Activated naive CD4-positive, alpha-beta T cell treated with anti-CD3 and anti-CD28 coated beads for 36 hours (primary cell): ENCODE data around the gene DUSP10. TPM values are rescaled to one million over a fixed set of nuclear protein-coding genes. Genes with fewer than 3 reads are reported as not detected.

ENCODE experiments used
- CTCF ChIA-PET: fragments of 350-600 bp; sonication (Branson Sonifier 250); formaldehyde crosslinking; loops from one replicate; lab custom pipeline; 2021; ENCODE audit warnings: antibody characterized with exemption; lab: Charles Lee
- DNase-seq: peaks from one replicate; pipeline ENCODE4 v3.0.0-alpha.2; 2020
- H3K27ac Mint-ChIP-seq: one replicate; pipeline ENCODE4 v1.8.0; 2021; ENCODE audit warnings: mild to moderate bottlenecking, mixed read lengths
- H3K27me3 Mint-ChIP-seq: one replicate; pipeline ENCODE4 v1.8.0; 2021; ENCODE audit warnings: low read depth, mixed read lengths
- H3K36me3 Mint-ChIP-seq: one replicate; pipeline ENCODE4 v1.8.0; 2021; ENCODE audit warnings: low read depth, mixed read lengths
- H3K4me1 Mint-ChIP-seq: one replicate; pipeline ENCODE4 v1.8.0; 2021; ENCODE audit warnings: low read depth, mixed read lengths
- H3K4me3 Mint-ChIP-seq: one replicate; pipeline ENCODE4 v1.8.0; 2021; ENCODE audit warnings: mild to moderate bottlenecking, moderate library complexity, mixed read lengths
- H3K9me3 Mint-ChIP-seq: one replicate; pipeline ENCODE4 v1.8.0; 2021; ENCODE audit warnings: mixed read lengths
- intact Hi-C: fragments of 100-400 bp; cut with micrococcal nuclease; formaldehyde crosslinking; loops from one replicate; pipeline ENCODE4 v1.15.1; 2023
- total RNA-seq, 2 experiments: library from RNA; stranded (reverse); gene quantifications; one replicate each; pipeline ENCODE4 v1.2.3, GENCODE V29; 2021

The DUSP10 gene
- total RNA-seq, 2 experiments from 2014 or later = 9.1 TPM

DNA sequence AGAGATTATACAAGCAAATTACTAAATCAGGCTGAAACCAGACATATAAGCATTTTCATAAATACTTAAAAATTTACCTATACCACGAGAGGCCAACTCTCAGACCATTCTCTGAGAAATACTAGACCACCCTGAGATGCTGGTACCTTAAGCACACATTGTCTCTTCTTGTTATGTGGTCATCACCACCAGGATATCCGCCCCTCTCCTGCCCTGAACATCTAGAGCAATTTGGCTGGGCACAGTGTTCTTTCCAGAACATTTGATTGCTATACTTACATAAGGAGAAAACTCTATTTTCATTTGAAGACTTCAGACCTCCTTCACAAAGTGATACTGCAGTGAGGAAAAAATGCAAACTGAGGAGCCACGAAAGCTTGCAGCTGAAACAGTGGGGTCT lies 36.2 kb upstream of the DUSP10 start:
- H3K27me3 Mint-ChIP-seq = no peaks in the 10 kb centered on the region
- CTCF ChIA-PET = interaction anchor here (0.6 to 3.1 kb wide), 4 partner anchors 12 to 96 kb away, joined by 3 to 10 read pairs (median 4); no protein-coding TSS in a partner anchor
- H3K4me1 Mint-ChIP-seq = peaks cover 80% of the 10 kb centered on the region
- peak overlapping the region; percentile 89 for H3K27ac Mint-ChIP-seq
- H3K4me3 Mint-ChIP-seq = peak overlapping the region; percentile 25
- no peak for DNase-seq
- no peaks in the 10 kb centered on the region for H3K9me3 Mint-ChIP-seq
- intact Hi-C loops = no loop called here
- H3K36me3 Mint-ChIP-seq = no peaks in the 10 kb centered on the region

DNA sequence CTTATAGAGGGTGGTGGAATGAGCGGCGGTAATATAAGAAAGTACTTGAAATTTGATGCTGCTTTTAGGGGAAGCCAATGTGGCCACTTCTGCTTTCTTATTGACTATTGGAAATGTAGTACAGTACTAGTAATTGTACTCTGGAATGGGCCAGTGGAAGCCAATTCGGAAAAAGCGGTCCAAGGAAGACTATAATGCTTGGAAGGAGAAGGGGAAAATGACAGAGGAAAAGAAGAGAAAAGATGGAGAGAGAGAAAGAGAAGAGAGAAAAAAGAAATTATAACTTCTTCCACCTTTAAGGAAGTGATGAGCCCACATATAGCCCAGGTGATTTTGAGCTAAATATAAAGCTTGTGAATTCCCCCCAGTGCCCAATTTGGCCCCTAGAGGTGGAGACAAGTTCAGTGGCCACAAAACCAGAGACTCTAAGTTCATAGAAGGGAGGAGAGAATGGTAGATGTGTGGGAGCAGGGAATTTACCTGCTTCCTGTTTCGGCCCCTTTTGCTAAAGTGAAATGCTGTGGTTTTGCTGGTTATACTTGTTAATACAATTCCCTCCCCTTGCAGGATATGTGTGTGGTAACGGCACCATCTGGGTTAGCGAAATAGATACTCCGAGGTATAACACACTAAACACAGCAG lies 35.7 kb upstream of the DUSP10 start:
- Mint-ChIP-seq H3K4me3 (peak overlapping the region; percentile 49), H3K27ac (peak overlapping the region; percentile 89), H3K4me1 (peaks cover 74% of the 10 kb centered on the region), H3K27me3 (no peaks in the 10 kb centered on the region), H3K36me3 (no peaks in the 10 kb centered on the region), H3K9me3 (no peaks in the 10 kb centered on the region)
- intact Hi-C loops = loop anchor here (1.0 kb wide), 12 partner anchors 17 to 337 kb away; partner anchors contain the start of gene DUSP10
- CTCF ChIA-PET = interaction anchor here (0.8 to 3.1 kb wide), 5 partner anchors 17 to 59 kb away, joined by 3 to 10 read pairs (median 3); no protein-coding TSS in a partner anchor
- DNase-seq = peak; percentile 79

DNA sequence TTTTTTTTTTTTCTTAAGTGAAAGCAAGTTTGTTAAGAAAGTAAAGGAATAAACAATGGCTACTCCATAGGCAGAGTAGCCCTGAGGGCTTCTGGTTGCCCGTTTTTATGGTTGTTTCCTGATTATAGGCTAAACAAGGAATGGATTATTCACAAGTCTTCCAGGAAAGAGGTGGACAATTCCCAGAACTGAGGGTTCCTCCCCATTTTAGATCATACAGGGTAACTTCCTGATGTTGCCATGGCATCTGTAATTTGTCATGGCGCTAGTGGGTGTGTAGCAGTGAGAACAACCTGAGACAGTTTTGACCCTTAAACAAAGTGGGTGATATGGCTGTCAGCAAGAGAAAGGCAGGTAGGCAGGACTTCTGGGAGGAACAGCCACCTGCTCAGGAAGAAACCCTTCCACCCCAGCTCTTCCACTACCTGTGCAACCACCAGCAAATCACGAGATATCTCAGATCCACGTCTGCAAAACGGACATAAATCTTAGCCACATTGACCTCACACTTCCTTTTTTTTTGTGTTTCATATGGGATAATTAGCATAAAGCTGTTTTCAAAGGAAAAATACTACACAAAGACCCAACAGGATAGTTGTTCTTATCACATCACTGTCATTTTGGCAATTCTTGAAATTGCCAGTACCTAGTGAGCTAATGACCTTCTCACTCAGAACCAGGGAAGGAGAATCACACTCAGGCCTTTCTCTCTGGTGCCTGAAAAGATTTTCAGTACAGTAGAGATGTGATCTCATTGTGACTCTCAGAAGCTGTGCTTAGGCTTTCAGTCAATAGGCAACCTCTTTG lies 34.8 kb upstream of the DUSP10 start:
- Mint-ChIP-seq H3K4me1 (peaks cover 68% of the 10 kb centered on the region), H3K27me3 (no peaks in the 10 kb centered on the region), H3K4me3 (no peak overlapping the region), H3K27ac (peak overlapping the region; percentile 89), H3K36me3 (no peaks in the 10 kb centered on the region), H3K9me3 (no peaks in the 10 kb centered on the region)
- DNase-seq = peak; percentile 35
- intact Hi-C loops = loop anchor here (1.0 kb wide), 12 partner anchors 18 to 336 kb away; partner anchors contain the start of gene DUSP10
- CTCF ChIA-PET = interaction anchor here (0.6 to 3.1 kb wide), 8 partner anchors 16 to 65 kb away, joined by 3 to 10 read pairs (median 3); no protein-coding TSS in a partner anchor

DNA sequence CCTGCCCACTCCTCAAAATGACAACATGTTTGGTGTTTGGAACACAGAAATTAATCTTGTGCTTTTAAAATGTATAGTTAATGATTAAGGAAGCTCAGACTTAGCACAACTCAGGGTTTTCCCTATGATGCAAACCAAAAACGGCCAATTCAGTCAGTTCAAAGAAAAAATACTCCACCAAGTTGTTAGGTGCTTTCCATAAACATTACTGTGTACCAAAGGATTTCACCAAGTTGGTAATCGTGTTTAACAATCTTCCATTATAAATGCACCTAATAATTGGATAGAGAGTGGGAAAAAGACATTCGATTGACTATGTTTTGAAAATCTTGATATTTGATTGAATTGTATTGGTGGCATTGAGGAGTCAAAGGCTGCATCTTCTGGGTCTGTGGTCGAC lies 33.3 kb upstream of the DUSP10 start:
- intact Hi-C loops = loop anchor here (1.0 kb wide), 1 partner anchor 9 kb away; no protein-coding TSS in a partner anchor
- DNase-seq = no peak
- no peak overlapping the region for H3K4me3 Mint-ChIP-seq
- H3K36me3 Mint-ChIP-seq = no peaks in the 10 kb centered on the region
- peak overlapping the region; percentile 55 for H3K27ac Mint-ChIP-seq
- H3K9me3 Mint-ChIP-seq = no peaks in the 10 kb centered on the region
- H3K4me1 Mint-ChIP-seq = peaks cover 64% of the 10 kb centered on the region
- H3K27me3 Mint-ChIP-seq = no peaks in the 10 kb centered on the region
- CTCF ChIA-PET = interaction anchor here (1.2 to 1.4 kb wide), 2 partner anchors 11 to 680 kb away, joined by 3 read pairs; no protein-coding TSS in a partner anchor

DNA sequence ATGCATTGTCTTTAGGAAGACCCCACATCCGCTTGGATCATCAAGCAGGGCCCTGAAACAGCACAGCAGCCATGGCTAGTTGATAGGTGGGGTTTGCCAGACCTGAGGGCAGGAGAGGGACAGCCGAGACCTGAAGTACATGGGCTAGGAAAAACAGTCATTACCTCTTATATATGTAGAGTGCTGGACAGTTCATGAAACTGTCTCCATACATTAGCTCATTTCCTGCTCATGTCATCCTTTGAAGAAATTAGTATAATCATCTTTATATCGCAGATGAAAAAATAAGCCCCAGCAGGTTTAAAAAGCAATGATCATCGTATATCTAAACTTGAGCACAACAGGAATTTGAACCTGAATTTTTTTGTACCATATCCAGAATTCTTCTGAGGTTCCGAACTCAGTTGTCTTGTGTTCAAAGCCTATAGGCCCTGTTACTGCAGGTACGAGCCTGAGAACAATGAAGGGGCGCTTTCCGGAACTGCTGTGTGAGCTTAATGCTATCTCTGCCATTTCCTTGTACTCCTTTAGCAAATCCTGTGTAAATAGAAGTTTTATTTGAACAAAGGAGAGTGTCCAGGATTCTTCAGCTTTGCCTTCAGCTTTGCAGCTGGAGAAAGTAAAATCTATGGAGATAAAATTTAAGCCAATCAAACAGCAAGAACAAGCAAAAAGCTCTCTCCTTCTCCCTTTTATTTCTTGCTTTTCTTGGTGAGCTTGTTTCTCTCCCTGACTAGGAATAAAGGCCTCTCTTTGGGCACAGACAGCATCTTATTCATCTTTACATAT lies 32.4 kb upstream of the DUSP10 start:
- Mint-ChIP-seq H3K9me3 (no peaks in the 10 kb centered on the region), H3K36me3 (no peaks in the 10 kb centered on the region), H3K27me3 (no peaks in the 10 kb centered on the region), H3K27ac (no peak overlapping the region), H3K4me3 (no peak overlapping the region), H3K4me1 (peaks cover 58% of the 10 kb centered on the region)
- DNase-seq = no peak
- CTCF ChIA-PET = interaction anchor here (1.1 kb wide), 1 partner anchor 55 kb away, joined by 3 read pairs; no protein-coding TSS in a partner anchor
- intact Hi-C loops = no loop called here

DNA sequence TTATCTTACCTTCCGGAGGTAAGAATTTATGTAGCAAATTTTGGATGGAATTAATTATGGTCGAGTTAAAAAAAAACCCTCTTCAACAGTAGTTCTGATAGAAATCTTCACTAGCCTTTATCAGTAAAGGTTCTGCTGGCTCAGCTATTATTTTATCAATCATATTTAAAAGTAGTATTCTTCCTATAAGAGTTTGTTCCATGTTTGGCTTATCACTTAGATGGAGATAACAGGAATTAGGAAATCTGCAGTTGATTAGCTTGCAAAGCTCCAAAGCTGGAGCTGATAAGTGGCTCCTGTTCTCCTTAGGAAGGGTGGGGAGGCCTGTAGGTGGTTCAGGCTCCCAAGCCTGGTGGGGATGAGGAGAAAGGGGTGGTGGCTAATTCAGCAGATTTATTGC lies 31.5 kb upstream of the DUSP10 start:
- Mint-ChIP-seq H3K4me3 (no peak overlapping the region), H3K9me3 (no peaks in the 10 kb centered on the region), H3K27ac (no peak overlapping the region), H3K27me3 (no peaks in the 10 kb centered on the region), H3K4me1 (peaks cover 55% of the 10 kb centered on the region), H3K36me3 (no peaks in the 10 kb centered on the region)
- intact Hi-C loops = no loop called here
- no peak for DNase-seq
- CTCF ChIA-PET = interaction anchor here (1.1 kb wide), 1 partner anchor 56 kb away, joined by 3 read pairs; no protein-coding TSS in a partner anchor

DNA sequence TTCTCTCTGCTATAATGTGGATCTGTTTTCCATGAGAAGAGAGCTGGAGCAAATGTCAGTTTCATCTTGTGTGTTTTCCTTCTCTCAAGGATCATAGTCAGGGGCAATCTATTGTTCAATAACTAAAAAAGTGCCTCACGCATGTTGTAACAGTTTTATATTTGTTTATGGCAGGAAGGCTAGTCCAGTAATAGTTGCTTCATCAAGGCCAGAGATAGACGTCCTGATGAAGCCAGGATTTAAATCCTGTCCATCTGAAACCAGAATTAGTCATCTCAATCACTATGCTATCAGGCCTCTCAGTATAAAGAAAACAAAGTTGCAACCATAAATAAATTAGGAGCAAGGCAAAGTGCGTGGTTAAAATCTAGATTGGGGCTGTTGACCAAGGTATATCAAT lies 30.2 kb upstream of the DUSP10 start:
- H3K27me3 Mint-ChIP-seq = no peaks in the 10 kb centered on the region
- no peak overlapping the region for H3K4me3 Mint-ChIP-seq
- DNase-seq = no peak
- H3K36me3 Mint-ChIP-seq = no peaks in the 10 kb centered on the region
- H3K4me1 Mint-ChIP-seq = peaks cover 45% of the 10 kb centered on the region
- intact Hi-C loops = no loop called here
- no peak overlapping the region for H3K27ac Mint-ChIP-seq
- no peaks in the 10 kb centered on the region for H3K9me3 Mint-ChIP-seq
- CTCF ChIA-PET = no interaction called here

DNA sequence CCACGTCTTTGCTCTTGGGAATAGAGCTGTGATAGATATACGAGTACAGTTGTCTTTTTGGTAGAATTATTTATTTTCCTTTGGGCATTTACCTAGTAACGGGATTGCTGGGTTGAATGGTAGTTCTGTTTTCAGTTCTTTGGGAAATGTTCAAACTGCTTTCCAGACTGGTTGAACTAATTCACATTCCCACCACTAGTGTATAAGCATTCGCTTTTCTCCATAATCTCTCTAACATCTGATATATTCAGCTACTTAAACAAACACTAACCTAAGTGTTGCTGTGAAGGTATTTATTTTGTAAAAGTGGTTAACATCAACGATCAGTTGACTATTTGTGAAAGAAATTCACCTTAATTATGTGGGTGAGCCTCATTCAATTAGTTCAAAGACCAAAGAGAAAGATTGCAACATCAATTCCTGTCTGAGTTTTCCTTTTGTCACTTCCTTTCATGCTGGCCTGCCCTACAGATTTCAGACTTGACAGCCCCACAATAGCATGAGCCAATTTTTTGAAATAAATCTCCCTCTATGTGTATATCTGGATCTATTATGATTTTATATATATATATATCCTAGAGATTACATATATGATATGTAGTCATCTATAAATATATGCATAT lies 26.7 kb upstream of the DUSP10 start:
- H3K4me1 Mint-ChIP-seq = peaks cover 15% of the 10 kb centered on the region
- no peaks in the 10 kb centered on the region for H3K27me3 Mint-ChIP-seq
- CTCF ChIA-PET = interaction anchor here (0.9 kb wide), 1 partner anchor 138 kb away, joined by 3 read pairs; no protein-coding TSS in a partner anchor
- H3K27ac Mint-ChIP-seq = no peak overlapping the region
- no peaks in the 10 kb centered on the region for H3K9me3 Mint-ChIP-seq
- DNase-seq = no peak
- no peaks in the 10 kb centered on the region for H3K36me3 Mint-ChIP-seq
- no peak overlapping the region for H3K4me3 Mint-ChIP-seq
- intact Hi-C loops = no loop called here

DNA sequence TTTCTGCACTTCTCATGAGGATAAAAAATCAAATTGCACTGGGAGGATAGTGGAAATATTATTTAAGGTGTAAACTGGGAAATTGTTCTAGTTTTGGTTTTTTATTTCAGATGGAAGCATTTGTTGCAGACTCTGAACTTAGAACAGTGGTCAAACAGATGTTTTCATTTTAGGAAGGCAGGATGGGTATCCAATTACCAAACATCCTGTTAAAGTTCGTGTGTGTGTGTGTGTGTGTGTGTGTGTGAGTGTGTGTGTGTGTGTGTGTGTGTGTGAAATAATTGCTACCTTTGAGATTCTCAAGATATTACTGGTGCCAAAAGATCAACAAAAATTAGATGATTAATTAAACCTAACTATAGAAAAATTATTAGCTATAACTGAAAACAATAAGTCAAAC lies 24.3 kb upstream of the DUSP10 start:
- CTCF ChIA-PET = interaction anchor here (0.7 kb wide), 1 partner anchor 62 kb away, joined by 3 read pairs; no protein-coding TSS in a partner anchor
- H3K4me3 Mint-ChIP-seq = no peak overlapping the region
- no peak for DNase-seq
- peaks cover 13% of the 10 kb centered on the region for H3K4me1 Mint-ChIP-seq
- H3K27me3 Mint-ChIP-seq = no peaks in the 10 kb centered on the region
- no peaks in the 10 kb centered on the region for H3K36me3 Mint-ChIP-seq
- intact Hi-C loops = loop anchor here (1.0 kb wide), 1 partner anchor 9 kb away; no protein-coding TSS in a partner anchor
- no peaks in the 10 kb centered on the region for H3K9me3 Mint-ChIP-seq
- no peak overlapping the region for H3K27ac Mint-ChIP-seq

DNA sequence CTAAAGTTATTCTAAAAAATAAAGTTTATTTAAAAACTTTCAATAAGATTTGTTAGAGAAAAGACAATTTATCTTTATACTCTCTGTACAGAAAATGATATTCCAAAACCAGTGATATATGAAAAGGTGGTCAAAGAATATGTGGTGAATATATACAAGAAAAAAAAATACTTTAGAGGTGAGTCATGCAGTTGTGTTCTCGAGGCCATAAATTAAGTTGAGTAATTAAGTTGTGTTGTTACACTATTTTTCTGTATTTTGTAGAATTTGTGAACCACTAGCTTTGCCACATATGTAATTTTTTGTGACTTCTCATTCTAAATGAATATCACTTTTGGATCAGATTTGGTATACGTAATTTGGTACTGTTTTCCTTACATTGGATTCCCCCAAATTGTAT lies 23.6 kb upstream of the DUSP10 start:
- Mint-ChIP-seq H3K4me1 (peaks cover 15% of the 10 kb centered on the region), H3K27me3 (no peaks in the 10 kb centered on the region), H3K9me3 (no peaks in the 10 kb centered on the region), H3K27ac (no peak overlapping the region), H3K36me3 (no peaks in the 10 kb centered on the region), H3K4me3 (no peak overlapping the region)
- DNase-seq = no peak
- CTCF ChIA-PET = no interaction called here
- intact Hi-C loops = no loop called here

DNA sequence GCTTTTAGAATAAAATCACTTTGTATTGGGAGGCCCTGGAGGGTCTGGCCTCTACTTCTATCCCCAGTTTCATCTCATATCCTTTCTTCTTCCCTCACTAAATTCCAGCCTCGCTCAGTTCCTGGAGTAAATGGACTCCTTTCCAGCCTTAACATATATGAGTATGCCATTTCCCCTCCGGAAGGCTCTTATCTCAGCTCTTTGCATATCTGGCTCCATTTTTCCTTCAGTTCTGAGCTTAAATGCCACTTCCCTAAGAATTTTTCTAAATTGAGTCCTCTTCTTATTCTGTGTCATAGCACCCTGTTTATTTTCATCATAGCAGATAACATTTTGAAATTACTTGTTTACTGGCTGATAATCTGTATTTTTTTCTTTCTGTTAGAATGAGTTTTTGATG lies 20.2 kb upstream of the DUSP10 start:
- intact Hi-C loops = no loop called here
- H3K27ac Mint-ChIP-seq = no peak overlapping the region
- no peak overlapping the region for H3K4me3 Mint-ChIP-seq
- DNase-seq = no peak
- H3K36me3 Mint-ChIP-seq = no peaks in the 10 kb centered on the region
- H3K4me1 Mint-ChIP-seq = peaks cover 5% of the 10 kb centered on the region
- no peaks in the 10 kb centered on the region for H3K27me3 Mint-ChIP-seq
- H3K9me3 Mint-ChIP-seq = no peaks in the 10 kb centered on the region
- CTCF ChIA-PET = no interaction called here
